ENCODE data around the gene SYNJ2. TPM values are rescaled to one million over a fixed set of nuclear protein-coding genes. Genes with fewer than 3 reads are reported as not detected.

SYNJ2 gene
- total and polyA plus RNA-seq, 2 experiments from 2014 or later, result 2.8 to 5.6 TPM

GRCh38 chr6:157943964-157944283 is 37.7 kb upstream of the SYNJ2 start:
- no peaks in the 10 kb centered on the region for H3K9me2 ChIP-seq (ENCODE audit: insufficient read depth)
- ATAC-seq (no peak), DNase-seq (ENCODE audit: low spot score) (no peak)
- no peak overlapping the region for H3K27ac Mint-ChIP-seq
- no peaks in the 10 kb centered on the region for H3K27me3 ChIP-seq (ENCODE audit: insufficient read depth)
- H3K4me3 ChIP-seq, result no peak overlapping the region
- H3K4me3 Mint-ChIP-seq, result no peak overlapping the region
- no peaks in the 10 kb centered on the region for H4K20me1 ChIP-seq (replicated peaks; ENCODE audit: insufficient read depth)
- H3F3A ChIP-seq (replicated peaks; ENCODE audit: low read depth), result no peaks in the 10 kb centered on the region
- no peaks in the 10 kb centered on the region for H3K4me1 Mint-ChIP-seq
- no peaks in the 10 kb centered on the region for H3K4me1 ChIP-seq (ENCODE audit: insufficient read depth)
- TF ChIP-seq CREB1 (CRISPR knock-in tag; IDR thresholded peaks at IDR 0.05; ENCODE audit: low read depth), result no peak
- no peak for TF ChIP-seq EZH2 (IDR thresholded peaks at IDR 0.05; ENCODE audit: low read depth, unreplicated experiment)
- no peak for TF ChIP-seq REST (IDR thresholded peaks at IDR 0.05; ENCODE audit: unreplicated experiment)
- TF ChIP-seq ZNF114 (CRISPR knock-in tag; IDR thresholded peaks at IDR 0.05), result no peak
- no peak for TF ChIP-seq CTCF (conservative IDR thresholded peaks at IDR 0.05; ENCODE audit: low read depth in 2 of 2)
- TF ChIP-seq POLR2AphosphoS5 (IDR thresholded peaks at IDR 0.05; ENCODE audit: low read depth), result no peak
- TF ChIP-seq ZNF331 (CRISPR knock-in tag; IDR thresholded peaks at IDR 0.05; ENCODE audit: low read depth), result no peak
- TF ChIP-seq EZH2phosphoT487 (IDR thresholded peaks at IDR 0.05; ENCODE audit: unreplicated experiment), result no peak
- TF ChIP-seq, protein P1, sequence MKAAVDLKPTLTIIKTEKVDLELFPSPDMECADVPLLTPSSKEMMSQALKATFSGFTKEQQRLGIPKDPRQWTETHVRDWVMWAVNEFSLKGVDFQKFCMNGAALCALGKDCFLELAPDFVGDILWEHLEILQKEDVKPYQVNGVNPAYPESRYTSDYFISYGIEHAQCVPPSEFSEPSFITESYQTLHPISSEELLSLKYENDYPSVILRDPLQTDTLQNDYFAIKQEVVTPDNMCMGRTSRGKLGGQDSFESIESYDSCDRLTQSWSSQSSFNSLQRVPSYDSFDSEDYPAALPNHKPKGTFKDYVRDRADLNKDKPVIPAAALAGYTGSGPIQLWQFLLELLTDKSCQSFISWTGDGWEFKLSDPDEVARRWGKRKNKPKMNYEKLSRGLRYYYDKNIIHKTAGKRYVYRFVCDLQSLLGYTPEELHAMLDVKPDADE (IDR thresholded peaks at IDR 0.05), result no peak
- TF ChIP-seq STAT1 (IDR thresholded peaks at IDR 0.05; ENCODE audit: unreplicated experiment), result no peak
- TF ChIP-seq JUNB (IDR thresholded peaks at IDR 0.05; ENCODE audit: unreplicated experiment), result no peak
- no peak for TF ChIP-seq ZNF462 (CRISPR knock-in tag; IDR thresholded peaks at IDR 0.05)
- no peak for TF ChIP-seq NANOG (IDR thresholded peaks at IDR 0.05; ENCODE audit: borderline replicate concordance)
- no peaks in the 10 kb centered on the region for H3K79me2 ChIP-seq (replicated peaks; ENCODE audit: insufficient read depth)
- 0 out of 3 replicates have a peak, but pooled peaks cover 3% of the 10 kb centered on the region for H3K9me3 Mint-ChIP-seq
- no peak overlapping the region for H3K27ac ChIP-seq (ENCODE audit: low read depth)
- no peaks in the 10 kb centered on the region for H3K27me3 Mint-ChIP-seq (ENCODE audit: insufficient read depth, low read depth, poor library complexity)
- H3K4me2 ChIP-seq, result no peak overlapping the region
- H2AFZ ChIP-seq, result no peak overlapping the region
- H3K36me3 ChIP-seq (ENCODE audit: insufficient read depth), result peaks cover 17% of the 10 kb centered on the region
- peaks cover 50% of the 10 kb centered on the region for H3K36me3 Mint-ChIP-seq (ENCODE audit: low read depth)

Data from GM23338 (cell line).